GM12874 (cell line): ENCODE results near the gene UEVLD.

Experiments used
- CTCF ChIP-seq: IDR thresholded peaks from 2 replicates; pipeline ENCODE4 v1.5.1; 2011; ENCODE audit warnings: low read depth, mild to moderate bottlenecking, control low read depth, low read length, moderate library complexity; ENCODE audit not compliant: insufficient read depth

The UEVLD gene

GRCh38 chr11:18618342-18619025 is 29.9 kb upstream of the UEVLD start:
- no peak for TF ChIP-seq CTCF

GRCh38 chr11:18617688-18618341 is 29.3 kb upstream of the UEVLD start:
- TF ChIP-seq CTCF: no peak

- no peak for TF ChIP-seq CTCF
Measured at GRCh38 chr11:18615628-18616392, 27.3 kb upstream of the UEVLD start.

GRCh38 chr11:18614667-18615066 is 26.1 kb upstream of the UEVLD start:
- no peak for TF ChIP-seq CTCF

GRCh38 chr11:18612394-18612793 is 23.9 kb upstream of the UEVLD start:
- no peak for TF ChIP-seq CTCF

GRCh38 chr11:18611196-18611595 is 22.7 kb upstream of the UEVLD start:
- no peak for TF ChIP-seq CTCF

GRCh38 chr11:18608376-18608775 is 19.8 kb upstream of the UEVLD start:
- no peak for TF ChIP-seq CTCF
